HPDE6-E6E7 (cell line): ENCODE results near the gene SERPINA6.
"Not testable (repeated sequence)": the region's sequence is repeated elsewhere in the genome, so short reads cannot be mapped to it uniquely, and the experiment has no call there.

ENCODE experiments used
- DNase-seq: peaks from one replicate; pipeline ENCODE4 v3.0.0; 2011; ENCODE audit warnings: missing footprints; ENCODE audit errors: extremely low spot score

Gene SERPINA6, protein sequence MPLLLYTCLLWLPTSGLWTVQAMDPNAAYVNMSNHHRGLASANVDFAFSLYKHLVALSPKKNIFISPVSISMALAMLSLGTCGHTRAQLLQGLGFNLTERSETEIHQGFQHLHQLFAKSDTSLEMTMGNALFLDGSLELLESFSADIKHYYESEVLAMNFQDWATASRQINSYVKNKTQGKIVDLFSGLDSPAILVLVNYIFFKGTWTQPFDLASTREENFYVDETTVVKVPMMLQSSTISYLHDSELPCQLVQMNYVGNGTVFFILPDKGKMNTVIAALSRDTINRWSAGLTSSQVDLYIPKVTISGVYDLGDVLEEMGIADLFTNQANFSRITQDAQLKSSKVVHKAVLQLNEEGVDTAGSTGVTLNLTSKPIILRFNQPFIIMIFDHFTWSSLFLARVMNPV

DNA sequence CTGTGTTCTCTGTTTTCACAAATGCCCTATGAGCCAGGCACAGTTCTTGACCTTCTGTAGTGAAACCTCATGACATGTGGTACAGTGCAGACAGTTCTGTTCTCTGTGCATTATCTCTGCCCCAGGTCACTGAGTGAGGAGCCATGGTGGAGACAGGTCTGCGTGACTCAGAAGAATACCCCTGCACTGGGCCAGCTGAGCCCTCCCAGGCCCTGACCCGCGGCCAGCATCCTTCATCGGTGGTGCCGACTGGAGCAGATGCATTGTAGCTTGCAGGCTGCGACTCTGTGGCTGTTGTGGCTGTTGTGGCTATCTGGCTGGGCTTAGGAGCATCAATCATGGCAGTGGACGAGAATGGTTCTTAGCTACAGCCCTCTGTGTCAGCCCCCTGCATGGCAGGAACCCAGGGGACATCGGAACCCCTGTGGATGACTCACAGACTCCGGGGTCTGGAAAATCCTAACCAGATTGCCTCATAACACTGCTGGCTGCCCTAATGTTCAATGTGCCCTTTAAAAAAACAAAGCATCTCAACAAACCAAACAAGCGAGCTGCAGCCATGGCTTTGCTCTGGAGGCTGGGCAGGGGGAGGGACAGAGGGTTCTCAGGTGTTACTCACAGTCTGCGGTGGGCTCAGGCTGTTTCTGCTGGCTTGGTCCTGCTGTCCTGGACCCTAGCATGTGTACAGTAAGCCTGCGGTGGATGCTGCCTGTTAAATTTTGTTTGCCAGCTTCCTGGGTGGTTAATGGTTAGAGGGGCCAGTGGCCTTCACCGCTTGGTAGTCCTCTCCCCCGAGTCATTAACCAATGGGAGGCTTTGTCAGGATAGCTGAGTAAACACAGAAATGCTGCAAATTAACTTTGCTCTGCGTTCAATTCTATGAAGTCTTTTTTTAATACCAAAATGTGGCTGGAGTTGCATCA, at the start of gene SERPINA6:
Gene SERPINA6 (minus strand): TSS at position 689 of the 923 bp plus-strand sequence. CDS start 8,688 bp downstream, outside the sequence.
- DNase-seq, result no peak

- DNase-seq, result no peak
Observed at GRCh38 chr14:94372021-94372605, 49.0 kb upstream of the SERPINA6 start.

DNA sequence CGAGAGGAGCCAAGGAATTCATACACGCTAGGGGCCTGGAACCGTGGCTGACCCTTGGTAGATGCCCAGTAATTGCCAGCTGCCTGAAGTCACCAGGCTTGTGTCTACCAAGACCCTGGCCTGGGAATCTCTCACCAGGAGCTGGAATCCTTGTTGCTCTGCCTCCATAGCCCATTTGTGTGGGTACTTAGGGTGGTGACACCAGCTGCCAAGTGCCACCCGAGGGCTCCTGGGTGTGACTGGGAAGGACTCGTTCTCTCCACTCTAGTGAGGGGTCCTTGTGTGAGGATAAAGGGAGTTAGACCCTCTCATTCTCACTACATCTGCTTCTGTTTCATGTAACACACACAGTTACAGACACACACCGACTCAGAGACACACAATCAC, 47.4 kb upstream of the SERPINA6 start:
- no peak for DNase-seq

DNA sequence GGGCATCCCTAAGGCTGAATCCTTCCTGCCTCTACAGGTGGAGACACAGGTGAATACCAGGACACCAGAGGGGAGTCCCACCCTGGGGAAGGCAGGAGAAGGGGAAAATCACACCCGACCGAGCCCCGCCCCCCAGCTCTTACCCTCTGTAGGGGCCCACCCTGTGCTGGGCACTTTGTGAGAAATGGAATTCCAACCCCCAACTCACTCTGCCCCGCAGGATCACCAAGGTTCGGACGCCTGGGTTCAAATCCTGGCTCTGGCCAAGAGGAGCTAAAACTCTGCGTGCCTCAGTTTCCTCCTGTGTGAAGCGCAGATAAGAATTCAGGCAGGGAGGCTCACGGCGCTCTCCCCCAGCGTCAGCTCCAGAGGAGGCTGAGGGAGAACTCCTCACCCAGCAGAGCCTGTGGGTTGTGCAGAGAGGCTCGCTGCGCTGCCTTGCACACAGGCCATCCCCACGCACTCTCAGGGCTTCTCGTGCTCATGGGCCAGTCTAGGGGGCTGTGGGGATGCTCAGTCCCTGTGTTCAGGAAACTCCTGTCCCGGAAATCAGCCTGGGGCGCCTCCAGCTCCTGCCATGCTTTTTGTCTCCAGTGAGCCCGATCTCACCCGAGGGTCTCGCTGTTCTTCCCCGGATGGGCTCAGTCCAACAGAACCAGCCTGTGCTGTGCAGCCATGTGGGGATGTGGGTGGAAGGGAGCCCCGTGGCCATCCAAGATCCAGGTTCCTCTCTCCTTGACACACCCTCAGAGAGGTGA, 46.8 kb upstream of the SERPINA6 start:
- DNase-seq, result not testable (repeated sequence)

- DNase-seq, result no peak
Observed at GRCh38 chr14:94368956-94369355, 45.8 kb upstream of the SERPINA6 start.

DNA sequence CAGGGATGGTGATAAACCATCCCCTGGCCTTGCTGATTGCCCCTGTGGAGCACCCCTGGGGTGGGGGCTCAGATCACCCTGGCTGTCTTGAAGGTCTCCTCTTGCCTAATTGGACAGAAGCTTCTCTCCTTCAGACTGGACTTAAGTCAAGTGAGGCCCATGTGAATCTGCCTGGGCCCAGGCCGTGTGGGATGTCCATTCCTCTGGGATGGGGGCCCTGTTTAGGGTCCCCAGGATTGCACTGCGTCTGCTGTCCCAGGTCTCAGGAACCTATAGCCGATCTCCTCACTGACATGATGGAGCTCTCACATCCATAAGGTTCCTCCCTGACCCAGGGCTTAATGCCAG, 45.1 kb upstream of the SERPINA6 start:
- no peak for DNase-seq

DNA sequence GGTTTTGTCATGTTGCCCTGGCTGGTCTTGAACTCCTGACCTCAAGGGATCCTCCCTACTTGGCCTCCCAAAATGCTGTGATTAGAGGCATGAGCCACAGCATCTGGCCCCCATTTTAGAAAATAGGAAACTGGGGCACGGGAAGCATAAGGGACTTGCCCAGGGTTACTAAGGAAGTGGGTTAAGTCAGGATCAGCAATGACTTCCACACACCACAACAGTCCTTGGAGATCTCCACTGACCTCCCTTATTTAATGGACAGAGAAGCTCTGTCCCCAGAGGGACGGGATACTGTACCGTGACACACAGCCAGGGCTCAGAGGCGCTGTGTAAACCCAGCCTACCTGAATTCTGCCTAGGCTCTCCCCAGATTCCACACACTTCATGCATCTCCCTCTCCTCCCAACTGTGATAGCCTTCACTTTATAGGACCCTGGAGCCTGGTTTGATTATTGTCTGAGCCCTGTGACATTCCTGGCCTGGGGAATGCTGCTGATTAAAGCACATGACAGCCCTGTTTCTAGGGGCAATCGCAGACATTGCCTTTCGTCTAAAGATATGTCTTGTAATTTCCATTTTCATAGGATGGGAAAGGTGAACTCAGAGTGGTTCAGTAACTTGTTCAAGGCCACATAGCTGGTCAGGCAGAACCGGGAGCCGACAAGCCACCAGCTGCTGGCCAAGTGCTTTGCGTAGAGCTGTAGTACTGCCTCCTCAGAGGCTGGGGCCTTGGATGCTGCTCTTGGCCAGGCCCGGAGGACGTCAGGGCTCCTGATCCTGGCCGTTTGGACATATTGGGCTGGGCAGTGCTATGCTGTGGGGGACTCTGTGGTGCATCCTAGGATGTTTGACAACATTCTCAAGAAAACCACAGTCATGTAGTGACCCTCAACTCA, 44.5 kb upstream of the SERPINA6 start:
- DNase-seq, result no peak

- DNase-seq, result no peak
Observed at GRCh38 chr14:94366146-94366915, 43.2 kb upstream of the SERPINA6 start, which contains the start of gene SERPINA2. TSS of gene SERPINA2 (minus strand) at chr14:94366698.

DNA sequence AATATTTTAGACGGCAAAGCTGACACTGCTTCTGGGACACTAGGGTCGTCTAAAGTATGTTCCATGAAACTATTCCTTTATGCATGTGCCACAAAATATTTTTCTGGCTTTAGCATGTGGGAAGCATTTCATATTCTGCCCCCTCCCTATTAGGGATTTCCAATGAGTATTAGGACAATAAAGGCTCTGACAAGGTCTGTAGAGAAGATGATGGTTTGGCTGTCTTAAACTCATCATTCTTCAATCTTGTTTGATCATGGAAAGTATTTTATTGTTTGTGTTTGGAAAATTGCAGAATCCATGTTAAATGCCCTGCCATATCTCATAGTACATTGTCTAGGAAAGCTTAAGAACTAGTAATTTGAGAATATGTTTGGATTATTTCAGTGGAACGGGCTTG, 42.5 kb upstream of the SERPINA6 start:
- no peak for DNase-seq

DNA sequence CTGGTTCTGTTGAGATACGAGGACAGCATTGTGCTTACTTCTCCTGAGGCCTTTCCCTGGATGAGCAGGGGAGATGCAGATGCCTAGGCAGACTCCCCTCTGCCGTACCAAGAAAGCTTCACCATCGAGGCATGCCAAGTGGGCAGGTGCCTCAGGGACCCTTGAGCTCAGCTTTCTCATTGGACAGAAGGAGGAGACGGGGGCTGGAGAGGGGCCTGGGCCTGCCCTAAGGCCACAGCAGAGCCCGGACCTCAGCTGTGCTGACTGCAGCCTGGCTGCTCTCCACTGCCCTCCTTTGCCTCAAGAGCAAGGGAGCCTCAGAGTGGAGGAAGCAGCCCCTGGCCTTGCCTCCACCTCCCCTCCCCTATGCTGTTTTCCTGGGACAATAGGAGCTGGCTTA, 41.8 kb upstream of the SERPINA6 start:
- no peak for DNase-seq

GRCh38 chr14:94364037-94364436, 40.9 kb upstream of the SERPINA6 start:
- DNase-seq, result no peak

- DNase-seq, result no peak
Observed at GRCh38 chr14:94363151-94363624, 40.1 kb upstream of the SERPINA6 start.

- DNase-seq, result no peak
Observed at GRCh38 chr14:94362614-94363133, 39.5 kb upstream of the SERPINA6 start.

DNA sequence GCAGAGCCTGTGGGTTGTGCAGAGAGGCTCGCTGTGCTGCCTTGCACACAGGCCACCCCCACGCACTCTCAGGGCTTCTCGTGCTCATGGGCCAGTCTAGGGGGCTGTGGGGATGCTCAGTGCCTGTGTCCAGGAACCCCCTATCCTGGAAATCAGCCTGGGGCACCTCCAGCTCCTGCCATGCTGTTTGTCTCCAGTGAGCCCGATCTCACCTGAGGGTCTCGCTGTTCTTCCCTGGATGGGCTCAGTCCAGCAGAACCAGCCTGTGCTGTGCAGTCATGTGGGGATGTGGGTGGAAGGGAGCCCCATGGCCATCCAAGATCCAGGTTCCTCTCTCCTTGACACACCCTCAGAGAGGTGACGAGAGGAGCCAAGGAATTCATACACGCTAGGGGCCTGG, 38.5 kb upstream of the SERPINA6 start:
- no peak for DNase-seq

DNA sequence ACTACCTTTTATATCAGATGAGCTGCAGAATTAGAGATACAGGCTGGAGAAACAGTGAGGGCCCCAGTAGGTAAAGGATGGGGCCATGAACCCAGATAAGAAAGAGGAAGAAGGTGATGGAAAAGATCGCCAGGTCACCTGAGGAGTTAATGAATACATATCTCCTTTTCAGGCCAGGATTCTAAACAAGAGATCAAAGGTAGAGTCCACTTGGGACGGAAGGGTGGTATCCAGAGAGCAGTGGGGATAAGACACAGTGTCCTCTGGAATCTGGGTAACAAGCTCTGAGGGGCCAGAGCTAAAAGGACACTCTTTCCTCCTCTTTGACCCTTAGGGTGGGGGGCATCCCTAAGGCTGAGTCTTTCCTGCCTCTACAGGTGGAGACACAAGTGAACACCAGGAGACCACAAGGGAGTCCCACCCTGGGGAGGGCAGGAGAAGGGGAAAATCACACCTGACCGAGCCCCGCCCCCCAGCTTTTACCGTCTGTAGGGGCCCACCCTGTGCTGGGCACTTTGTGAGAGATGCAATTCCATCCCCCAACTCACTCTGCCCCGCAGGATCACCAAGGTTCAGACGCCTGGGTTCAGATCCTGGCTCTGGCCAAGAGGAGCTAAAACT, 37.9 kb upstream of the SERPINA6 start:
- no peak for DNase-seq

GRCh38 chr14:94357166-94357565, 34.0 kb upstream of the SERPINA6 start:
- DNase-seq, result no peak

DNA sequence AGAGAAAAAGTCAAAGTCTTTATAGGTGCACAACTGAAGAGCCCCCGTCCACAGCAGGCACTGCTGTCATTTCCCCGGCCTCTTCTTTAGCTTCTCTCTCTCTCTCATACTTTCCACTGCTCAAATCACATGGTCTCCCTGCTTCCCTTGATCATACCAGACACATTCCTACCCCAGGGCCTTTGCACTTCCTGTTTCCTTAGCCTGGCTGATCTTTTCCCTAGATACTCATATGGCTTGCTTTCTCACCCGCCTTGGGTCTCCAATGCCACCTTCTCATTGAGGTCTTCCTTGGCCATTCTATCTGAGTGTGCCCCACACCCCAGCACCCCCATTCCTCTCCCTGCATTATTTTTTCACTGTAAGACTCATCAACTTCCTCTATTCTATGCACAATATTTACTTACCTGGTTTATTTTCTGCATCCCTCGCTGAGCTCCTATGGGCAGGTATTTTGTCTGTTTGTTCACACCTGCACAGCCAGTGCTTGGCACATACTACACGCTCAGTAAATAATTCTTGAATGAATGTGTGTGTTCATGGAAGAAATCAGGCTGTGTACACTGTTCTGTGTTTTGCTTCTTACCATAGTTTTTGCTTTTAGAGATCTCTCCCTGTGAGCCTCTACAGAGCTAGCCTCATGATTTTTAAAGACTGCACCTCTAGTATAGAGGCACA, 33.4 kb upstream of the SERPINA6 start:
- no peak for DNase-seq

DNA sequence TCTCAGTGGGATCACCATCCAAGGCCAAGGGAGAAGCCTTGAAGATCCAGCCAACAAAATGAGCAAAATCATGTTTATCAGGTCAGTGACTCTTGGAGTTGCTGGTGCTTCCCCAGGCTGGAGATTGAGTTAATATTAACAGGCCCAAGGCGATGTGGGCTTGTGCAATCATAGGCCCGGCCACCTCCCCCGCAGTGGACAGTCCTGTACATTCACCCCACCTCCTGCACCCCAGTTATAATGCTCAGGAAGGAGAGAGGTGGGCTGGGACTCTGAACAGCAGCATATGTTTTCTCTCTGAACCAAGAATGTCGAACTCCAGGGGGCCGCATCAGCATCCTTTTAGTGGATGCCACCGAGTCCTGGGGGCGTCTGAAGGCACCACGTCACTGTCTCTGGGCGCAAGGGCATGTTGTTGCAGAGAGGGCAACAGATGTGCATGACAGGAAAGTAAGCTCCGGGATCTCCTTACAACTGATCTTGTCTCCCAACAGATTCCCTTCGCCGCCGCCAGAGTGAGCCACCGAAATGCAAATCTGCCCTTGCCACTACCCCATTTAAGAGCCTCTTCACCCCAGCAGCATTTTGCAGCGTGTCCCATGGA, 32.2 kb upstream of the SERPINA6 start:
- no peak for DNase-seq
